HEK293 (cell line): ENCODE measurements around the gene PIGB.
A peak's percentile ranks its signal among the peaks of the same experiment; 100 is the strongest.
"Not testable (repeated sequence)": the region's sequence is repeated elsewhere in the genome, so short reads cannot be mapped to it uniquely, and the experiment has no call there.

ENCODE experiments used
- CTCF ChIA-PET: fragments of 350-600 bp; formaldehyde crosslinking; extraction: SDS; loops from one replicate; lab custom pipeline; 2021; ENCODE audit warnings: antibody characterized with exemption; lab: Yijun Ruan, JAX
- POLR2A ChIA-PET: fragments of 300-600 bp; formaldehyde crosslinking; extraction: SDS; loops from one replicate; lab custom pipeline; 2020; ENCODE audit warnings: antibody characterized with exemption, inconsistent platforms; lab: Yijun Ruan, JAX
- H3K27ac ChIP-seq: fragments of 200-500 bp; sonication (Bioruptor generic); 2 replicates; pipeline ENCODE4 v1.5.1; 2014; ENCODE audit warnings: low read depth, low read length, control low read depth, inconsistent platforms; ENCODE audit errors: extremely low read depth
- H3K36me3 ChIP-seq, 2 experiments: fragments of 200-500 bp in 1 of 2; sonication (Bioruptor generic) in 1 of 2; 1 replicate in 1 of 2; 2 replicates in 1 of 2; pipeline ENCODE4 v1.5.1; 2014 to 2017; ENCODE audit warnings: inconsistent platforms in 2 of 2, low read length in 2 of 2; ENCODE audit not compliant: control insufficient read depth in 2 of 2, insufficient read depth in 1 of 2
- H3K4me1 ChIP-seq: fragments of 200-500 bp; sonication (Bioruptor generic); 2 replicates; pipeline ENCODE4 v1.5.1; 2014; ENCODE audit warnings: mild to moderate bottlenecking, low read length, inconsistent platforms; ENCODE audit not compliant: control insufficient read depth, insufficient read depth
- H3K4me3 ChIP-seq: 2 replicates; pipeline ENCODE4 v1.5.1; 2011; ENCODE audit warnings: low read depth, mild to moderate bottlenecking, control low read depth, low read length, moderate library complexity
- H3K9me3 ChIP-seq: fragments of 200-500 bp; sonication (Bioruptor generic); 2 replicates; pipeline ENCODE4 v1.5.1; 2014; ENCODE audit warnings: low read depth, low read length, inconsistent platforms; ENCODE audit not compliant: control insufficient read depth, insufficient read depth
- GFI1B ChIP-seq: fragments of 450-650 bp; formaldehyde crosslinking; IDR thresholded peaks from 2 replicates; pipeline ENCODE4 v1.5.1; 2016; ENCODE audit warnings: missing biosample characterization, missing genetic modification characterization
- OSR2 ChIP-seq: fragments of 450-650 bp; formaldehyde crosslinking; IDR thresholded peaks from 2 replicates; pipeline ENCODE4 v1.5.1; 2016; ENCODE audit warnings: missing biosample characterization, missing genetic modification characterization
- TCF7L2 ChIP-seq: IDR thresholded peaks from 2 replicates; pipeline ENCODE4 v1.6.1; 2011; ENCODE audit warnings: low read depth, mild to moderate bottlenecking, inconsistent platforms, low read length, moderate library complexity, borderline replicate concordance
- ZBTB49 ChIP-seq: fragments of 450-650 bp; formaldehyde crosslinking; IDR thresholded peaks from 2 replicates; pipeline ENCODE4 v1.5.1; 2016; ENCODE audit warnings: missing biosample characterization, missing genetic modification characterization, low read depth
- ZNF121 ChIP-seq: fragments of 450-650 bp; formaldehyde crosslinking; IDR thresholded peaks from 2 replicates; pipeline ENCODE4 v1.5.1; 2016; ENCODE audit warnings: missing biosample characterization, missing genetic modification characterization
- ZNF146 ChIP-seq: fragments of 450-650 bp; formaldehyde crosslinking; IDR thresholded peaks from 2 replicates; pipeline ENCODE4 v1.5.1; 2016; ENCODE audit warnings: missing biosample characterization, missing genetic modification characterization
- ZNF16 ChIP-seq: fragments of 450-650 bp; formaldehyde crosslinking; IDR thresholded peaks from 2 replicates; pipeline ENCODE4 v1.5.1; 2016; ENCODE audit warnings: low read depth, missing biosample characterization, missing genetic modification characterization
- ZNF214 ChIP-seq: fragments of 450-650 bp; formaldehyde crosslinking; IDR thresholded peaks from 2 replicates; pipeline ENCODE4 v1.5.1; 2017; ENCODE audit warnings: missing biosample characterization, mild to moderate bottlenecking, missing genetic modification characterization, borderline replicate concordance
- ZNF280C ChIP-seq: fragments of 450-650 bp; formaldehyde crosslinking; IDR thresholded peaks from 2 replicates; pipeline ENCODE4 v1.5.1; 2016; ENCODE audit warnings: missing biosample characterization, missing genetic modification characterization
- ZNF280D ChIP-seq: fragments of 450-650 bp; formaldehyde crosslinking; IDR thresholded peaks from 2 replicates; pipeline ENCODE4 v1.5.1; 2016; ENCODE audit warnings: missing biosample characterization, missing genetic modification characterization
- ZNF324 ChIP-seq: fragments of 450-650 bp; formaldehyde crosslinking; IDR thresholded peaks from 2 replicates; pipeline ENCODE4 v1.5.1; 2016; ENCODE audit warnings: missing biosample characterization, missing genetic modification characterization
- ZNF404 ChIP-seq: fragments of 450-650 bp; formaldehyde crosslinking; IDR thresholded peaks from 2 replicates; pipeline ENCODE4 v1.5.1; 2017; ENCODE audit warnings: missing biosample characterization, missing genetic modification characterization
- ZNF580 ChIP-seq: fragments of 450-650 bp; formaldehyde crosslinking; IDR thresholded peaks from 2 replicates; pipeline ENCODE4 v1.5.1; 2016; ENCODE audit warnings: missing biosample characterization, missing genetic modification characterization
- ZNF658 ChIP-seq: fragments of 450-650 bp; formaldehyde crosslinking; IDR thresholded peaks from 2 replicates; pipeline ENCODE4; 2016; ENCODE audit warnings: missing biosample characterization, missing genetic modification characterization
- TF ChIP-seq, protein P1 (sequence below): fragments of 450-650 bp; formaldehyde crosslinking; IDR thresholded peaks from 2 replicates; pipeline ENCODE4 v1.5.1; 2016; ENCODE audit warnings: missing biosample characterization, missing genetic modification characterization
- TF ChIP-seq, protein P2 (sequence below): fragments of 450-650 bp; formaldehyde crosslinking; IDR thresholded peaks from 2 replicates; pipeline ENCODE4 v1.5.1; 2016; ENCODE audit warnings: missing biosample characterization, missing genetic modification characterization

PIGB gene

DNA sequence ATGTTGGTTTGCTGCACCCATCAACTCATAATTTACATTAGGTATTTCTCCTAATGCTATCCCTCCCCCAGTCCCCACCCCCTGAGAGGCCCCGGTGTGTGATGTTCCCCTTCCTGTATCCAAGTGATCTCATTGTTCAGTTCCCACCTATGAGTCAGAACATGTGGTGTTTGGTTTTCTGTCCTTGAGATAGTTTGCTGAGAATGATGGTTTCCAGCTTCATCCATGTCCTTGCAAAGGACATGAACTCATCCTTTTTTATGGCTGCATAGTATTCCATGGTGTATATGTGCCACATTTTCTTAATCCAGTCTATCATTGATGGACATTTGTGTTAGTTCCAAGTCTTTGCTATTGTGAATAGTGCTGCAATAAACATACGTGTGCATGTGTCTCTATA lies 38.4 kb upstream of the PIGB start:
- H3K4me3 ChIP-seq, CTCF ChIA-PET, H3K4me1 ChIP-seq, POLR2A ChIA-PET, H3K27ac ChIP-seq, H3K9me3 ChIP-seq, H3K36me3 ChIP-seq: not testable (repeated sequence)
- TF ChIP-seq ZNF280D (tag by site-specific recombination) (peak; percentile 79; the same call in 1 of the 2 replicates), ZNF580 (tag by site-specific recombination) (peak; percentile 54; the same call in 1 of the 2 replicates), ZNF146 (tag by site-specific recombination) (peak; percentile 94)
- TF ChIP-seq, protein P1, sequence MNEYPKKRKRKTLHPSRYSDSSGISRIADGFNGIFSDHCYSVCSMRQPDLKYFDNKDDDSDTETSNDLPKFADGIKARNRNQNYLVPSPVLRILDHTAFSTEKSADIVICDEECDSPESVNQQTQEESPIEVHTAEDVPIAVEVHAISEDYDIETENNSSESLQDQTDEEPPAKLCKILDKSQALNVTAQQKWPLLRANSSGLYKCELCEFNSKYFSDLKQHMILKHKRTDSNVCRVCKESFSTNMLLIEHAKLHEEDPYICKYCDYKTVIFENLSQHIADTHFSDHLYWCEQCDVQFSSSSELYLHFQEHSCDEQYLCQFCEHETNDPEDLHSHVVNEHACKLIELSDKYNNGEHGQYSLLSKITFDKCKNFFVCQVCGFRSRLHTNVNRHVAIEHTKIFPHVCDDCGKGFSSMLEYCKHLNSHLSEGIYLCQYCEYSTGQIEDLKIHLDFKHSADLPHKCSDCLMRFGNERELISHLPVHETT (tag by site-specific recombination), result 0 out of 2 replicates have a peak, but pooled peaks have one; percentile 37

DNA sequence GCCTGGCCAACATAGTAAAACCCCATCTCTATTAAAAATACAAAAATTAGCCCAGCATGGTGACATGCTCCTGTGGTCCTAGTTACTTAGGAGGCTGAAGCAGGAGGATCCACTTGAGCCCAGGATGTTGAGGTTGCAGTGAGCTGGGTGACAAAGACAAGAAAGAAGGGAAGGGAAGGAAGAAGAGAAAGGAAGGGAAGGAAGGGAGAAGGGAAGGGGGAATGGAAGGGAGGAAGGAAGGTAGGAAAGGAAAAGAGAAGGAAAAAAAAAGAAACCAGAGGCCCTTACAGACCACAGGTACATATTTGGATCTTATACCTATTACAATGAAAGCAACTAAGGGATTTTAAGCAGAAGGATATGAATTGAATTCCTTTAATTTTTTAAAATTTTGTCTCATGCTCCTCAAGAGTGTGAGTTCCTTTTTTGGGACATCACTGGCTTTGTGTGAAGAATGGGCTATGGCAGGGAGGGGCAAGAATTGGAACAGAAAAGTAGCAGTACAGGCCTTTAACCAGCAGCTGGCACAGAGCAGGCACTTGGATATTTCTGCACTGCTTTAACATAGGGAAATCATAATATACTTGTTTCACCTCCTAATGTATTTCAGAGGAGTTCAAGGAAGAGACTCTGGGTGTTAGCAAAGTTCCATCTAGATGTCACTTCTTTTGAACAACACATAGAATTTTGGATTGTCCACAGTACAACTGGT lies 37.3 kb upstream of the PIGB start:
- Histone ChIP-seq H3K9me3 (no peaks in the 10 kb centered on the region), H3K36me3 (no peaks in the 10 kb centered on the region), H3K27ac (0 out of 2 replicates have a peak overlapping the region, but pooled peaks have one; percentile 11), H3K4me1 (peaks cover 6% of the 10 kb centered on the region), H3K4me3 (no peak overlapping the region)
- TF ChIP-seq OSR2 (tag by site-specific recombination), result no peak
- TF ChIP-seq TCF7L2, result no peak
- TF ChIP-seq ZNF324 (tag by site-specific recombination), result no peak
- TF ChIP-seq ZNF121, result no peak
- no peak for TF ChIP-seq GFI1B (tag by site-specific recombination)
- no peak for TF ChIP-seq ZNF280C (tag by site-specific recombination)
- TF ChIP-seq, protein P2, sequence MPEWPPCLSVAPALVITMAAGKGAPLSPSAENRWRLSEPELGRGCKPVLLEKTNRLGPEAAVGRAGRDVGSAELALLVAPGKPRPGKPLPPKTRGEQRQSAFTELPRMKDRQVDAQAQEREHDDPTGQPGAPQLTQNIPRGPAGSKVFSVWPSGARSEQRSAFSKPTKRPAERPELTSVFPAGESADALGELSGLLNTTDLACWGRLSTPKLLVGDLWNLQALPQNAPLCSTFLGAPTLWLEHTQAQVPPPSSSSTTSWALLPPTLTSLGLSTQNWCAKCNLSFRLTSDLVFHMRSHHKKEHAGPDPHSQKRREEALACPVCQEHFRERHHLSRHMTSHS (tag by site-specific recombination), result no peak
- no peak for TF ChIP-seq ZNF16 (tag by site-specific recombination)
- no peak for TF ChIP-seq ZNF658 (tag by site-specific recombination)
- no peak for TF ChIP-seq ZNF404 (tag by site-specific recombination)
- no peak for TF ChIP-seq ZNF214
- TF ChIP-seq ZBTB49 (tag by site-specific recombination), result no peak
- ChIA-PET CTCF (interaction anchor here (0.6 to 1.2 kb wide), 3 partner anchors 41 to 538 kb away, joined by 3 to 4 read pairs (median 3); no protein-coding TSS in a partner anchor), POLR2A (interaction anchor here (0.5 kb wide), 1 partner anchor 118 kb away, joined by 5 read pairs; no protein-coding TSS in a partner anchor)
